KG1 (cell line): ENCODE results near the gene ZNF738.

Experiments
- DNase-seq: peaks from one replicate; lab custom pipeline; 2025; lab: John Stamatoyannopoulos, UW

The ZNF738 gene

DNA sequence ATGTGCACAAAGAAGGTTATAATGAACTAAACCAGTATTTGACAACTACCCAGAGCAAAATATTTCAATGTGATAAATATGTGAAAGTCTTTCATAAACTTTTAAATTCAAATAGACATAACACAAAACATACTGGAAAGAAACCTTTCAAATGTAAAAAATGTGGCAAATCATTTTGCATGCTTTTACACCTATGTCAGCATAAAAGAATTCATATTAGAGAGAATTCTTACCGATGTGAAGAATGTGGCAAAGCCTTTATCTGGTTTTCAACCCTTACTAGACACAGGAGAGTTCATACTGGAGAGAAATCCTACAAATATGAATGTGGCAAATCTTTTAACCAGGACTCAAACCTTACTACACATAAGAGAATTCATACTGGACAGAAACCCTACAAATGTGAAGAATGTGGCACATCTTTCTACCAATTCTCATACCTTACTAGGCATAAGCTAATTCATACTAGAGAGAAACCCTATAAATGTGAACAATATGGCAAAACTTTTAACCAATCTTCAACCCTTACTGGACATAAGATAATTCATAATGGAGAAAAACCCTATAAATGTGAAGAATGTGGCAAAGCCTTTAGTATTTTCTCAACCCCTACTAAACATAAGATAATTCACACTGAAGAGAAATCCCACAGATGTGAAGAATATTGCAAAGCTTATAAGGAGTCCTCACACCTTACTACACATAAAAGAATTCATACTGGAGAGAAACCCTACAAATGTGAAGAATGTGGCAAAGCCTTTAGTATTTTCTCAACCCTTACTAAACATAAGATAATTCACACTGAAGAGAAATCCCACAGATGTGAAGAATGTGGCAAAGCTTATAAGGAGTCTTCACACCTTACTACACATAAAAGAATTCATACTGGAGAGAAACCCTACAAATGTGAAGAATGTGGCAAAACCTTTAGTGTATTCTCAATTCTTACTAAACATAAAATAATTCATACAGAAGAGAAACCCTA lies 64.5 kb downstream of the ZNF738 start:
- no peak for DNase-seq
